Measurements from ENCODE around the gene TJP3.
A peak's percentile ranks its signal among the peaks of the same experiment; 100 is the strongest.
"Not testable (repeated sequence)": the region's sequence is repeated elsewhere in the genome, so short reads cannot be mapped to it uniquely, and the experiment has no call there.

Gene TJP3

GRCh38 chr19:3746371-3747056 is 38.3 kb downstream of the TJP3 start:
- no peak for DNase-seq

- DNase-seq: no peak
These were observed 40.8 kb downstream of the TJP3 start for GRCh38 chr19:3748965-3749364.

GRCh38 chr19:3750211-3750610 is 42.0 kb downstream of the TJP3 start:
- no peak for DNase-seq

- DNase-seq: no peak
These were observed 43.1 kb downstream of the TJP3 start for GRCh38 chr19:3751236-3751635.

- DNase-seq: no peak
These were observed 44.3 kb downstream of the TJP3 start for GRCh38 chr19:3752492-3752891.

GRCh38 chr19:3753631-3754410 is 45.6 kb downstream of the TJP3 start:
- no peak for DNase-seq

- not testable (repeated sequence) for DNase-seq
These were observed 49.5 kb downstream of the TJP3 start for GRCh38 chr19:3757705-3758104.

- DNase-seq: not testable (repeated sequence)
These were observed 50.1 kb downstream of the TJP3 start for GRCh38 chr19:3758297-3758696.

- DNase-seq: no peak
These were observed 51.5 kb downstream of the TJP3 start for GRCh38 chr19:3759482-3760254.

GRCh38 chr19:3760871-3761361 is 52.7 kb downstream of the TJP3 start:
- no peak for DNase-seq

- DNase-seq: peak; percentile 77
These were observed 53.4 kb downstream of the TJP3 start, which contains the start of gene APBA3 for GRCh38 chr19:3761382-3762129. Gene APBA3, minus strand, starts transcription at chr19:3761692. Its CDS starts 1,428 bp downstream, at chr19:3760264.

GRCh38 chr19:3762130-3762473 is 53.9 kb downstream of the TJP3 start:
- DNase-seq: no peak

- DNase-seq: peak; percentile 96
These were observed 54.6 kb downstream of the TJP3 start, which contains the start of gene MRPL54 for GRCh38 chr19:3762501-3763459. Gene MRPL54, plus strand, starts transcription at chr19:3762682. Its CDS starts 19 bp downstream, at chr19:3762701.

- DNase-seq: no peak
These were observed 56.9 kb downstream of the TJP3 start for GRCh38 chr19:3765121-3765520.

GRCh38 chr19:3765757-3766156 is 57.6 kb downstream of the TJP3 start:
- not testable (repeated sequence) for DNase-seq

- DNase-seq: no peak
These were observed 58.3 kb downstream of the TJP3 start for GRCh38 chr19:3766520-3766919.

- no peak for DNase-seq
These were observed 58.9 kb downstream of the TJP3 start for GRCh38 chr19:3767050-3767449.

- DNase-seq: no peak
These were observed 60.0 kb downstream of the TJP3 start for GRCh38 chr19:3768015-3768747.

- DNase-seq: no peak
These were observed 60.5 kb downstream of the TJP3 start for GRCh38 chr19:3768748-3769099.

GRCh38 chr19:3769494-3769893 is 61.3 kb downstream of the TJP3 start:
- DNase-seq: no peak

All from NCI-H226 (cell line).